ENCODE measurements around the gene WWOX.

WWOX gene

GRCh38 chr16:78745108-78746019 is 645.9 kb downstream of the WWOX start:
- Mint-ChIP-seq H3K36me3 (no peaks in the 10 kb centered on the region), H3K27me3 (no peaks in the 10 kb centered on the region), H3K4me1 (peaks cover 47% of the 10 kb centered on the region), H3K9me3 (no peaks in the 10 kb centered on the region), H3K27ac (no peak overlapping the region), H3K4me3 (no peak overlapping the region)

GRCh38 chr16:78746718-78747117 is 647.3 kb downstream of the WWOX start:
- Mint-ChIP-seq H3K27me3 (no peaks in the 10 kb centered on the region), H3K9me3 (no peaks in the 10 kb centered on the region), H3K4me1 (peaks cover 53% of the 10 kb centered on the region), H3K36me3 (no peaks in the 10 kb centered on the region), H3K27ac (no peak overlapping the region), H3K4me3 (no peak overlapping the region)

GRCh38 chr16:78748220-78748929 is 648.9 kb downstream of the WWOX start:
- Mint-ChIP-seq H3K36me3 (no peaks in the 10 kb centered on the region), H3K4me1 (peaks cover 37% of the 10 kb centered on the region), H3K4me3 (no peak overlapping the region), H3K27ac (no peak overlapping the region), H3K9me3 (no peaks in the 10 kb centered on the region), H3K27me3 (no peaks in the 10 kb centered on the region)

GRCh38 chr16:78749745-78750268 is 650.4 kb downstream of the WWOX start:
- no peaks in the 10 kb centered on the region for H3K9me3 Mint-ChIP-seq
- no peaks in the 10 kb centered on the region for H3K27me3 Mint-ChIP-seq
- H3K27ac Mint-ChIP-seq, result peak overlapping the region; percentile 15
- no peak overlapping the region for H3K4me3 Mint-ChIP-seq
- no peaks in the 10 kb centered on the region for H3K36me3 Mint-ChIP-seq
- H3K4me1 Mint-ChIP-seq, result peaks cover 31% of the 10 kb centered on the region

GRCh38 chr16:78750611-78751010 is 651.2 kb downstream of the WWOX start:
- Mint-ChIP-seq H3K36me3 (no peaks in the 10 kb centered on the region), H3K4me3 (no peak overlapping the region), H3K27me3 (no peaks in the 10 kb centered on the region), H3K4me1 (peaks cover 31% of the 10 kb centered on the region), H3K27ac (no peak overlapping the region), H3K9me3 (no peaks in the 10 kb centered on the region)

GRCh38 chr16:78751601-78752000 is 652.1 kb downstream of the WWOX start:
- no peak overlapping the region for H3K27ac Mint-ChIP-seq
- no peak overlapping the region for H3K4me3 Mint-ChIP-seq
- peaks cover 3% of the 10 kb centered on the region for H3K36me3 Mint-ChIP-seq
- H3K27me3 Mint-ChIP-seq, result no peaks in the 10 kb centered on the region
- H3K9me3 Mint-ChIP-seq, result peaks cover 6% of the 10 kb centered on the region
- peaks cover 31% of the 10 kb centered on the region for H3K4me1 Mint-ChIP-seq

- H3K27me3 Mint-ChIP-seq, result no peaks in the 10 kb centered on the region
- H3K4me1 Mint-ChIP-seq, result peaks cover 13% of the 10 kb centered on the region
- H3K9me3 Mint-ChIP-seq, result peaks cover 9% of the 10 kb centered on the region
- no peak overlapping the region for H3K4me3 Mint-ChIP-seq
- H3K27ac Mint-ChIP-seq, result no peak overlapping the region
- peaks cover 3% of the 10 kb centered on the region for H3K36me3 Mint-ChIP-seq
Measured at GRCh38 chr16:78754713-78755112, 655.3 kb downstream of the WWOX start.

GRCh38 chr16:78755751-78756661 is 656.6 kb downstream of the WWOX start:
- Mint-ChIP-seq H3K9me3 (peaks cover 9% of the 10 kb centered on the region), H3K27ac (no peak overlapping the region), H3K27me3 (no peaks in the 10 kb centered on the region), H3K4me1 (peaks cover under 1% of the 10 kb centered on the region), H3K4me3 (no peak overlapping the region), H3K36me3 (peaks cover 3% of the 10 kb centered on the region)

GRCh38 chr16:78759596-78759995 is 660.1 kb downstream of the WWOX start:
- no peak overlapping the region for H3K27ac Mint-ChIP-seq
- H3K27me3 Mint-ChIP-seq, result no peaks in the 10 kb centered on the region
- H3K4me1 Mint-ChIP-seq, result no peaks in the 10 kb centered on the region
- H3K9me3 Mint-ChIP-seq, result peaks cover 9% of the 10 kb centered on the region
- peaks cover 3% of the 10 kb centered on the region for H3K36me3 Mint-ChIP-seq
- no peak overlapping the region for H3K4me3 Mint-ChIP-seq

- no peak overlapping the region for H3K4me3 Mint-ChIP-seq
- H3K36me3 Mint-ChIP-seq, result peaks cover 3% of the 10 kb centered on the region
- H3K4me1 Mint-ChIP-seq, result no peaks in the 10 kb centered on the region
- H3K9me3 Mint-ChIP-seq, result peaks cover 9% of the 10 kb centered on the region
- H3K27me3 Mint-ChIP-seq, result no peaks in the 10 kb centered on the region
- H3K27ac Mint-ChIP-seq, result no peak overlapping the region
Measured at GRCh38 chr16:78760611-78761010, 661.2 kb downstream of the WWOX start.

- Mint-ChIP-seq H3K27me3 (no peaks in the 10 kb centered on the region), H3K9me3 (peaks cover 4% of the 10 kb centered on the region), H3K4me3 (no peak overlapping the region), H3K36me3 (no peaks in the 10 kb centered on the region), H3K4me1 (no peaks in the 10 kb centered on the region), H3K27ac (no peak overlapping the region)
Measured at GRCh38 chr16:78761427-78761826, 662.0 kb downstream of the WWOX start.

GRCh38 chr16:78762222-78762621 is 662.8 kb downstream of the WWOX start:
- no peaks in the 10 kb centered on the region for H3K36me3 Mint-ChIP-seq
- H3K27ac Mint-ChIP-seq, result no peak overlapping the region
- H3K4me1 Mint-ChIP-seq, result no peaks in the 10 kb centered on the region
- no peaks in the 10 kb centered on the region for H3K9me3 Mint-ChIP-seq
- H3K27me3 Mint-ChIP-seq, result no peaks in the 10 kb centered on the region
- H3K4me3 Mint-ChIP-seq, result no peak overlapping the region

- H3K4me3 Mint-ChIP-seq, result no peak overlapping the region
- H3K36me3 Mint-ChIP-seq, result no peaks in the 10 kb centered on the region
- peaks cover 4% of the 10 kb centered on the region for H3K4me1 Mint-ChIP-seq
- no peak overlapping the region for H3K27ac Mint-ChIP-seq
- H3K9me3 Mint-ChIP-seq, result no peaks in the 10 kb centered on the region
- no peaks in the 10 kb centered on the region for H3K27me3 Mint-ChIP-seq
Measured at GRCh38 chr16:78763821-78764440, 664.5 kb downstream of the WWOX start.

- H3K4me1 Mint-ChIP-seq, result peaks cover 4% of the 10 kb centered on the region
- no peak overlapping the region for H3K27ac Mint-ChIP-seq
- no peaks in the 10 kb centered on the region for H3K27me3 Mint-ChIP-seq
- no peaks in the 10 kb centered on the region for H3K36me3 Mint-ChIP-seq
- no peaks in the 10 kb centered on the region for H3K9me3 Mint-ChIP-seq
- no peak overlapping the region for H3K4me3 Mint-ChIP-seq
Measured at GRCh38 chr16:78764478-78764877, 665.0 kb downstream of the WWOX start.

- Mint-ChIP-seq H3K27ac (no peak overlapping the region), H3K4me1 (peaks cover 10% of the 10 kb centered on the region), H3K27me3 (no peaks in the 10 kb centered on the region), H3K36me3 (no peaks in the 10 kb centered on the region), H3K9me3 (no peaks in the 10 kb centered on the region), H3K4me3 (no peak overlapping the region)
Measured at GRCh38 chr16:78768226-78768625, 668.8 kb downstream of the WWOX start.

Measured in activated naive CD4-positive, alpha-beta T cell treated with anti-CD3 and anti-CD28 coated beads, Interleukin-2, amount 50 U/mL, for 24 hours (primary cell).